ENCODE results near the gene PSAPL1.

The PSAPL1 gene

DNA sequence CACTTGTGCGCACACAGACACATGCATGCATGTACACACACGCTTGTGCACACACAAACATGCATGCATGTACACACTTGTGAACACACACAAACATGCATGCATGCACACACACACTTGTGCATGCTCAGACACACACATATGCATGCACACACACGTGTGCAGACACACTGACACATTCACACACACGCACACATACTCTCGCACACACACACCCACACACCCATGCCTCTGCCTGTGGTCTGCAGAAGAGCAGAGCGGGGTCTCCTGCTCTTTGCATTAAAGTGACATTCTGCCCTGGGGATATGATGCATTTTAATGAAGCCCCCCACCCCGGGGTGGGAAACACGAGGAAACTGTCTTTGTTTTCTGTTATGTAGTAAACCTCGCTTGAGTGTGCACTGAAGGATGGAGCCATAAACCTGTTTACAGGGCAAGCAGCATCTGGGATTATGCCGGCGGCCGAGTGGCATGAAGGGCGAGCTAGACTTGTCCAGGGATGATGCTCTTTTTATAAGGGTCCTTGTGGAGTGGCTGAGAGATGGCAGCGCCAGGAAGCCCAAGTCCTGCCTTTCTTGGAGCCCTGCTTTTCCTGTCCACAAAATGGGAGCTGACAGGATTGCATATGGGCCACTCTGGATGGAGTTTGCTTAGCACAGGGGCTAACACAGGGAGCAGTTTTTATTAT, 17.8 kb downstream of the PSAPL1 start:
- DNase-seq: no peak

DNA sequence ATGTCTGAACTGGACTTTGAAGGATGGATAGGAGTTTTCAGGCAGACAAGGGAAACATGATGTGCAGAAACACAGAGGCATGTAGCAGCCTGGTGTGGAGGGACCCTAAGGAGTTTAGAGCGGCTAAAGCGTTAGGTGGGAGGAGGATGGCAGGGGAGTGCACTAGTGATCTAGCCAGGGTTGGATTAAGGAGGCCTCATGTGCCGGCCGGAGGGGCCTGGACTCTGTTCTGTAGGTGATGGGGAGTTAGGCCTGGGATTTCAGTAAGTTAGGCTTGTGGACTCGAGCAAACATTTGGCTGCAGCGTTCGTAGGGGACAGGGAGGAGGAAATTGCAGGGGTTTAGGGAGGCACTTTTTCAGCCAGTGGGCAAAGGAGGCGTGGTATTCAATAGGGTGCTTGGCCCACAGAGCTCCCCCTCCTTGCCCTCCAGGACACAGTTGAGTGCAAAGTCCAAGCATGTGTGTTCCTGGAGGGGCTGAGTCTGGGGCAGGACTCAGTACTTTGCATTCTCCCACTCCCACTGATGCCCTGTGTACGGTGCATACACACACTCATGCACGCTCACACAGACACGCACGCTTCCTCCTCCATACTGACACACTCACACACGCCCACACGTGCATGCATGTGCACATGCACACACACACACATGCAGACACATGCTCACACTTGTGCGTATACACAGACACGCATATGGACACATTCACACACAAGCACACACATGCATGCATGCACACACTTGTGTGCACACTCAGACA, 18.6 kb downstream of the PSAPL1 start:
- DNase-seq: no peak

DNA sequence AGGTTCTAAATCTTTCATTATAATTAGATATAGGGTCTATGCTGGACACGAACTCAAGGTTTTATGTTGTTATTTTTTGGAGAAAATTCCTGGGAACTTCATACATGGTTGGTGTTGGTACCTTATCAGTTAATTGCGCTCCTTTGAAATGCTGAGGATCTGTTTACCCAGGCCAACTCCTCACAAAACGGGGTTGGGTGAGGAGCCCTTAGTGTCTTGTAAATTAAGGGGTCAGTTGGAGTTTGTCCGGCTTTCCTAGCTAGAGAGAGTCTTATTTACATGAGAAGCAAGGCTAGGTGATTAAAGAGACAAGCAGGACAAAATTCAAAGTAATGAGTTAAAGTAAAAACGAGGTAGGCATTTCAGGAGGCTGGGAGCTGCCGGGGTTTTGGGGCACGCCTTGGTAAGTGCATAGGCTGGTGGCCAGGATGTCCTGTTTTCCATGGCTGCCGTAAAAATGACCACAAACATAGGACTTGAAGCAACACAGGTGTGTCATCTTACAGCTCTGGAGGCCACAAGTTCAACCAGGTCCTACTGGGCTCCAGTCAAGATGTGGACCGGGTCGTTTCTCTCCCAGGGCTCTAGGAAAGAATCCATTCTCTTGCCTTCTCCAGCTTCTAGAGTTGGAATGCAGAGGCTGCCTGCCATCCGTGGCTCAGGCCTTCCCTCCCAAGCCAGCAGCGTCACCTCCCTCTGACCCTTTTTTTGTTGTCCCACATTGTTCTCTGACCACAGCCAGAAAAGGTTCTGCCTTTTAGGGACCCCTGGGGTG, 19.8 kb downstream of the PSAPL1 start:
- DNase-seq: no peak

DNA sequence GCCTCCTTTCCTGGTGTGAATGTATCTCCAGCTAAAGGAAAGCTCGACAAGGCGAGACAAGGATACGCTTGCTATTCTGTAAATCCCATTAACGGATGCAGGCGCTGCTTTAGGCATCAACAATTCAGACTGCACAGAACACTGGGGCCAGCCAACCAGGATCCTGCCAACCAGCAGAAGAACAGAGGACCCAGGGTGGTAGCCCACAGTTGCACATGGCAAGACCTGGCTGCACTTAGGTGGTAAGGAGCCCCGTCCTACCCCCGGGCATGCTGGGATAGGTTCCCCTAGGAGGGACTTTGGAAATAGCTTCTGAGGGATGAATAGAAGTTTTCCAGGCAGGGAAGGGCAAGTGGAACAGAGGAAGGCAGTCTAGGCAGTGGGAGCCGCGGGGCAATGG, 20.7 kb downstream of the PSAPL1 start:
- DNase-seq: no peak

DNA sequence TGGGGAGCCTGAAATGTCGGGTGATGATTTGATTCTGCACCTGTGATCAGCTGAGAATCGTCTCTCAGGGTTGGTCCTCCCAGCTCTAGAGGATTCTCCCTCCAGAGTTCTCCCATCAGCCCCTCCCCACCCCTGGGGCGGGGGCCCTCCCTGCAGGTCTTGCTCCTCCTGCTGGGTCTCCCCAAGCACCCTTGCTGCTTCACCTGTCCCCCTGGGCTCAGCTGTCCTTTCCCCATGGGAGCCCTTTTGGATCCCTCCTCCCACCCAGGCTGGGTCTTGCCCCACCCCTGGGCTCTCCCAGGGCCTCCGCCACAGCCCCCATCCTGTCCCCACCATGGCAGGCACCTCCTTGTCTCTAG, 22.2 kb downstream of the PSAPL1 start:
- no peak for DNase-seq

DNA sequence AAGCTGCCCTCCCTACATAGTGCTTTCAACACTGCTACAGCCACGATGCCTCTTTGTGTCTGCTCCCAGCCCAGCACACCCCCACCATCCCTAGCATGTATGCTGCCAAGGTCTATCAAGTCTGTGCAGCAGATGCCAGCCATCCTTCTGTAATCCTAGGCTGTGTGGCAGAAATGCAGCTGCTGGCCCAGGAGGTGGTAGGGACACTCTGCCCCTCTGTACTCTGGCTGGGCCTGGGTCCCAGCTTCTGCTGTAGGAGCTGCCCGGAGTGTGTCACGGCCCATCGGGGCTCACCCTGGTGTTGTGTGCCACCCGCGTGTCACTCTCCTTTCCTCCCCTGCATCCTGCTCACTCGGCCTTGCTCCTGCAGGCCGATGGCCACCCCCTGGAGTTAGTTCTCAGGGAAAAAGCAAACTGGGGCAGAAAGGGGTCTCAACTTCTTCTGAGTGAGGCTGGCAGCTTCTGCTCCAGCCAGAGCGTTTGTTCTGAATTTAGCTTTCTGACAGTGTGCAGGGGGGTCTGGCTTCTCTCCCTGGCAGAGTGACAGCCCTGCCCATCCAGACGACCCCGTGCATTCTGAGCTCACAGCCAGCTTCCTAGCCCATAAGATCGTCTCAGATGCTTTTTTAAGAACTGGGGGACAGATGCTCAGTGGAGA, 22.7 kb downstream of the PSAPL1 start:
- DNase-seq: no peak

DNA sequence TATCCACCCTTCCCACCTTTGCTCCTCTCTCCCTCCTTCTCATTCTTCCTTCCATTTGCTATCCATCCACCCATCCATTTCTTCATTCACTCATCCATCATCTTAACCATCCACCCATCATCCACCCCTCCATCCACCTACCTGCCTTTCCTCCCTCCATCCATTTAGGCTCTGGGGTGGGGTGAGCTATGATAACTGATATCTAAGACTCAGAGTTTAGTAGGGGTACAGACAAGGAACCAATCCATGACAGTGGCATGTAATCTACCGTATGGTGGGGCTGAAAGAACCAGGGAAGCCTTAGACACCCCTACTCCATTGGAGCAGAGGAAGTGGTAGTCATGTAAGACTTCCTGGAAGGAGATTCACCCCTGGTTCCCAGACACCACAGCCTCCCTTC, 23.2 kb downstream of the PSAPL1 start:
- DNase-seq: no peak

DNA sequence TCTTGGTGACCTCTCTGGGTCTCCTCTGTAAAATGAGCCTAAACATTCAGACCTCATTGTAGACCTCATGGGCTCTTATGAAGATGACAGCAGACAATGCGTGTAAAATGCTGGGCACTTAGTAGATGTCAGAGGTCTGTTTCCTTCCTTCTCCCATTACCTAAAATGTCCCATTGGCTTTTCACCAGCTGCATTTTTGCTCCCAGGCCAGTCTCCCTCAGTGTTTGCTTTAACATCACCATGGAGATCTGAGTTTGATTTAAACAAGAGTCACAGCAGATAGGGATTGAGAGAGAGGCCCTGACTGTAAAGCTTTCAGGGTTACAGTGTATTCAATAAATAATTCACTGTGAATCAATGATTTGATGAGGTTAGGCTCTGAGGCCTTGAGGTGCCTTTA, 24.3 kb downstream of the PSAPL1 start:
- DNase-seq: no peak

DNA sequence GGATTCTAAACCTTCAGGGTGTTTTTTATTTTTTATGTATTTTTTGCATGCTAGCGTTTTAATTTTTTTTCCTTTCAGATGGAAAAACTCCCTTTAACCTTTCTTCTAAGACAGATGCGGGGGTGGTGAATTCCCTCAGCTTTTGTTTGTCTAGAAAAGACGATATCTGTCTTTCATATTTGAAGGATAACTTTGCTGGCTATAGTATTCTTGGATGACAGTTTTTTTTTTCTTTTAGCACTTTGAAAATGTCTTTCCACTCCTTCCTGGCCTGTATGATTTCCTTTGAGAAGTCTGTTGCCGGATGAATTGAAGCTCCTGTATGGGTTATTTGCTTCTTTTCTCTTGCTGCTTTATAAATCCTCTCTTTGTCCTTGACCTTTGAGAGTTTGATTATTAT, 26.6 kb downstream of the PSAPL1 start:
- DNase-seq: no peak

DNA sequence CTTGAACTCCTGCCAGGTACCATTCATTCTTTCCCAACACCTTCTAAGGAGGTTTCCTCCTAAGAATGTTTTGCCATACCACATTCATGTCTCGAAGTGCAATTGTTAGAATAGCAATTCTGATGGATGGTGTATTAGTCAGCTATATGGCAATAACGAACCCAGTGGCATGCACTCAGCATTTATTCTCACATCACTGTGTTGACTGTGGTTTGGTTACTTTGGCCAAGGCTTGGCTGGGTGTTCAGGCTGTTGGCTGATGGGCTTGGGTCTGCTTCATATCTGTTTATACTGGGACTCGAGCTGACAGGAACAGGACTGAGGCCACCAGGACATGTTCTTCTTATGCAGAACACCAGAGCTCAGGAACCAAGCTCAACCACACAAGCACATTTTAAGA, 31.7 kb downstream of the PSAPL1 start:
- DNase-seq: no peak

DNA sequence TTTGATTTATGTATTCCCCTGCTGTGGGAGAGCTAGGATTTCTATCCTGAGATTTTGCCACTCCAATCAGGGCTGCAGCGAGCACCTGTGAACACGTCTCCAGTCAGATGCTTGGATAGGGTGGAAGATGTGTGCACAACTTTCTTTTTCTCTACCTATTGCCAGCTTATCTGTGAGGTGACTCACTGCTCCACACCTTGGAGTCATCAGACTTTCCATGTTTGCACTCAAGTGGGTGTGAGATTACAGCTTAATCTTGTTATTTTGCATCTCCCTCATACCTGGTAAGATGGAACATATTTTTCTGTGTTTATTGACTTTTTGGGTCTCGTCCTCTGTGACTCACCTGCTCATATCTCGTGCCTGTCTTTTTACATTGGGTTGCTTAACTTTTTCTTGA, 32.2 kb downstream of the PSAPL1 start:
- no peak for DNase-seq

DNA sequence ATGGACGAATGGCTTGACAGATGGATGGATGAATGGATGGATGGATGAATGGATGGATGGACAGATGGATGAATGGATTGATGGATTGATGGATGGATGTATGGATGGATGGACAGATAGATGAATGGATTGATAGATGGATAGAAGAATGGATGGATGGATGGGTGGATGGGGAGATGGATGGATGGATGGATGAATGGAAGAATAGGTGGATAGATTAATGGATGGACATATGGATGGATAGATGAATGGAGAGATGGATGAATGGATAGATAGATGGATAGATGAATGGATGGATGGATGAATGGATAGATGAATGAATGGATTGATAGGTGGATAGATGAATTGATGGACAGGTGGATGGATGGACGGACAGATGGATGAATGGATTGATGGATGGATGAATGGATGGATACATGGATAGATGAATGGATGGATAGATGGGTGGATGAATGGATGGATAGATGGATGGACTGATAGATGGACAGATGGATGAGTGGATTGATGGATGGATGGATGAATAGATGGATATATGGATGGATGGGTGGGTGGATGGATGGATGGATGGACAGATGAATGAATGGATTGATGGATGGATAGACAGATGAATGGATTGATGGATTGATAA, 33.9 kb downstream of the PSAPL1 start:
- DNase-seq: no peak

DNA sequence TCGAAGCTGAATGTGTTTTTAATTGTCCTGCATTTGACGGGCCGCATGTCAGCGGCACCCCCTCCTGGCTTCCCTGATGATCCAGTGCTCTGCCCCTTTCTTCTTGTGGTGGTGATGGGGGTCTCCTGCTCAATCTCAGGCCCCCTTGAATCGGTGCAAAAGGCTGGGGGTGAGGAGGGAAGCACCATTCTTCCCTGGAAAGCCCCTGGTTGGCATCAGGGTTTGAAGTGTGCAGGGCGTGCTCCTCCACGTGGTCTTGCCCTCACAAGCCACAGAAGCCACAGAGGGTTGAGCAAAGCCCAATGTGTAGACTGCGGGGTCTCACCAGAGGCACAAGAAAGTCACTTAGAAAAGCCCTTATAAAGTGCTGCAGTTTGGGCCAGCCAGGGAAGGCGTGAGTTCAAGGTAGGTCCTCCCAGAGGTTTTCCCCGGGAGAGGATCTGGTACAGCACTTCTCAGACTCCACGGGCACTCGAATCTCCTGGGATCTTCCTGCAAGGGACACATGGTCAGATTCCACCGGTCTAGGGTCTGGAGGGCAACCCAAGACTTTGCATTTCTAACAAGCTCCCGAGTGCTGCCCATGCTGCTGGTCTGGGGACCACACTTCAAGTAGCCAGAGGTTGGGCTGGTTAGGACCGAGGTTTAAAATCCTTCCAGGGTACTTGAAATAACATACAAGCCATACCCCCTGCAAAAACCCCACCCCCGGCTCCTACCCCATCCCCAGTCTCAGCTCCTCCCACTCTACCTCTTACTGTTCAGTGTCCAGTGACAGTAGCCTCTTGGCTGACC, 35.1 kb downstream of the PSAPL1 start:
- peak in 1 of 2 donors; percentile 8 for DNase-seq

DNA sequence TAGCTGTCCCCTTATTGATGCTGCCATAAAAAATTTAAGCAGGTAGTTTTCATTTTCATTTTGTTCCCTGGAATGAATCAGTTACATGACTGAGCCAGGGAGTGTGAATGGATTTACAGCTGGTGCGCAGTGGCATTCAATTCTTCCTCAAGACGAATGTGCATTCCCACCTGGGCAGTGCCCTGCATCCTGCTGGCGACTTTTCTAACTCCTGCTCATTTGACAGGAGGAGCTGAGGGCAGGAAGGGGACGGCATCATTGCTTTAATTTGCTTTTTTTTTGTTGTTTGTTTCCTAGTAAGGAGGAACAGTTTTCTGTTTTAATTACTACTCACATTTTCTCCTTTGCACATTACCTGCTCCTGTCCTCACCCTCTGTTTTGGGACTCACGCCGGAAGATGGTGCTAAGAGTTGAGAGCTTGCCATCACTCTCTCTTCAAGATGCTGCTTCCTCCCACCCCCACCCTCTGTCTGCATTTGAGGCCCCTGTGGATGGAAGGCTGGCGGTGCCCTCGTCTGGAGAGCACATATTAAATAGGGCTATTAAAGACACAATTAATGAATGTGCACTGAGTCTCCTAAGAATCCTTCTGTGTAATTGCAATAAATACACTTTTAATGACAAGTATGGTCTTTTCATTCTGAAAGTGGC, 35.8 kb downstream of the PSAPL1 start:
- DNase-seq: no peak

DNA sequence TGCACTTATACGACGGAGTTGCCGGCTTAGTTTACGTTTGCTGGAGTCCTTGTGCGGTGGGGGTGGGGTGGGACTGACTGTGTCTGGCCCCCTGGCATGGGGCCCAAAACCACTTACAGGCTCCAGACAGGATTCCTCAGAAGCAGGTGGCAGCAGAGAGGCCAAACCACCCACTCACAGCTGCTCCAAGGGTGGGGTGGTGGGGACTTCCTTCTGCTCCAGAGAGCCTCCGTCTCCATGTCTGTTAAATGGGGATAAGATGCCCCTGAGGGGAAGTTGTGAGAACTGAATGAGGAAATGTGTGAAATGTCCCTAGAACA, 36.7 kb downstream of the PSAPL1 start:
- DNase-seq: no peak

DNA sequence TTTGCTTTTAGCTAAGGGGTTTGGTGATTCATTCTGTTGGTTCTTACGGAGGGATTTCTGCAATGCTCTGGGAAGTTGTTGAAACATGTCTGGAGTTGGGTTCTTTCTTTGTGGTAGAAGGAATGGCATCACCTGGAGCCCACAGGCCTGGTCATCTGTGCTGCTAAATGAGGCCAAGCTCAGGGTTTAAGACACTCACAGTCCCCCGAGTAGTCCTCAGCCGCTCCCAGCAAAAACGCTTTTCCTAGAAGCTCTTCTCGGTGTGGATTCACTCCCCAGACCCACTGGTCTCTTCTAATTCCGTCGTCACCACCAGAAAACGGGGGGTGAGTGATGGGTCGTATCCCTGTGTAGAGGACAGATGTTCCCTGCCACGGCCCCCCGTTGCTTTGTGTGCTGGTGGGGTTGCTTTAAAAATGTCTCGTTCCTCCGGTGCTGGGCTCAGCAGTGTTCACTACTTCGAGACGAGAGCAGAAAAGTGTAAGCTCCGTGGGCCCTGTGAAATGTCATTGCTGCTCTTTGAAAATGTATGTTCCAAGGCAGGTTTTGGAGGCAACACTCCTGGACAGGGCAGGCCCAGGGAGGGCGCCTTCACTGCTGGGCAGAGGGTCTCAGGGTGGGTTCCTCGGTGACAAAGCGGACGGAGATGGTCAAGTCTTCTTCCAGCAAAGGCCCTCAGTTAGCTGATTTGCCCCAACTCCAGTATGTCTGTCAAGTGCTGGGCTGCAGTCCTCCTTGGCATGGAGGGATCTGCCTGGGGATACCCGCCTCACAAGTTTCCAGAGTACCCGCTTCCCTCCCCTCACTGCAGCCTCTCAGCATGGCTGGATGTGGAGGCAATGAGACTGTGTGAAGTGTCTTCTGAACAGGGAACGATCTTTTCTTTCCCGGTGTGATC, 37.3 kb downstream of the PSAPL1 start:
- DNase-seq: peak in 1 of 2 donors; percentile 6

DNA sequence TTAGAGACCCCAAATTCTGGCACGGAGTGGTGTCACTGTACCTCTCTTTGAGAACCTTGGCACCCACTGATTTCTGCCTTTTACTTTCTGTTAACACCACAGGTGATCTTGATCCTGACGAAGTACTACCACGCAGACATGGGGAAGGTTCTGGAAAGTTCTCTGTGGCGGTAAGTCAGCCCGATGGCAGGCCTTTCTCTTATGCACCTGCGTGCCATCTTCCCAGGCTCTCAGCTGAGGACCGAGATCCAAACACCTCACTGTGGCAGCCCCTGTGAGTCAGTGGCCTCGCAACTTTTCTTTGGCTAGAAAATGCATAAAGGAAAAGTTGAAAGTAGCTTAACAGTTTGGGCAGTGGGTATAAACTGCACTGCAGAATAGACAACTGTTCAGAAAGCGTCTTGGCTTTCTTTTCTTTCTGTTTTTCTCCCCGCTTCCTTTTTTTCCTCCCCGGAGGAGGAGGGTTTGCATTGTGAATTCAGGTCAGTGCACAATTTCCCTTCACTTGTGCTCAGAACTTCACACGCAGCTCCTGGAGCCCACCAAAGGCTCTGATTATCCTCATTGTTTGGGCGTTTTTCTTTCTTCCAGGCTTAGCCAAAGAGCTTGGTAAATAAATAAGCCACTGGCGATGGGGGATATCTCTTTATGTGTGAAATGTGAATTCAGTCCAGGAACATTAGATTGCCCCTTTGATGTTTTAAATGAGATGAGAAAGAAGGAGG, 38.4 kb downstream of the PSAPL1 start:
- no peak for DNase-seq

DNA sequence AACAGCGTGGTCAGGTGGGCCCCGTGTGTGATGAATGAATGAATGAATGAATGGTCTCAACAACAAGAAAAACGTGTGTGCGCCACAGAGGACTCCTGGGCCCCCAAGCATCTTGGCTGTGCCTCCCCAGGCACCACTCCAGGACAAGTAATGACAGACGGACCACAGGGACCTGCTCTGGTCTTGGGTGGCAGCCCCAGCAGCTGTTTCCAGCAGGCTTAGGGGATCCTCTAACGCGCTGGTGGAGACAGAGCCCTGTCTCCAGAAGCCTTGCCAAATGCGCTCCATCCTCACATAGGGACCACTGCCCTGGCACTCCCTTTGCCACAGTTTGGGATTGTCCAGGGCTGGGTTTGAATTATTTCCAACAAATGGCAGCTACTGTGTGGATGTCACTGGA, 39.1 kb downstream of the PSAPL1 start:
- no peak for DNase-seq

DNA sequence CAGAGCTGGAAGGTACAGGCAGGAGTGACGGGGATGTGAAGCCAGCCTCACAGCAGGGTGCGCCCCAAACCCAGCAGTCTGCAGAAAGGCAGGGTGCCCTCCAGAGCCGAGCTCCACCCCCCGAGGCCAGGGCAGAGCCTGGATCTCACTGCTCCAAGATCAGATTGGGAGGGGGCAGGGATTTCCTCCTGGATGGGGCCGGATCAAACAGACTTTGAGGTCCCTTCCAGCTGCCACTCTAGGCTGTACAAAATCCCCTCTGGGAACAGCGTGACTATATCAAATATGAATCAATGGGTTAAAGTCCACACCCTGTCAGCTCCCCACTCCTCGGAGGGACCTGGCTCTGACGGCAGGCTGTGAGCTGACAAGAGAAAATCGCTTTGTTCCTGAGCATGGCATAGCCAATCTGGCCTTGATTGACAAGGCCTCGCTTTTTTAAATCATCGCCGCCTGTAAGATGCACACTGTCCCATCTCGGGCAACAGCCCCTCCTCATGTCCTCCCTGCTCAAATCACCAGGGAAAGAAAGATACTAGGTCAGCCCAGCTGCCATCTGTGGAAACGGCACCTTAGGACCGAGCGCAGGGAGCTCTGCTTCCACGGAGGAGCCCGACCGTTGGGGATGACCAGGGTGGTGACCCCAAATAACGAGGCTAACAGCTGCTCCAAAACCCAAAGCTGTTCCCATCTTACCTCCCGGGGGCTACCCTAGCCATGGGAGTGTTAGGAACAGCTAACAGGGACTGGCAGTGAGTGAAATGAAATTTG, 39.9 kb downstream of the PSAPL1 start:
- peak in 1 of 2 donors; percentile 9 for DNase-seq
